HG03196 (cell line): Measurements from ENCODE around the gene EXOC4.
"Not testable (repeated sequence)": the region's sequence is repeated elsewhere in the genome, so short reads cannot be mapped to it uniquely, and the experiment has no call there.

Experiments used
- ATAC-seq: cut with Tn5 transposase; IDR thresholded peaks from one replicate; pipeline ENCODE4 v1.9.1; 2021; ENCODE audit not compliant: unreplicated experiment

EXOC4 gene

DNA sequence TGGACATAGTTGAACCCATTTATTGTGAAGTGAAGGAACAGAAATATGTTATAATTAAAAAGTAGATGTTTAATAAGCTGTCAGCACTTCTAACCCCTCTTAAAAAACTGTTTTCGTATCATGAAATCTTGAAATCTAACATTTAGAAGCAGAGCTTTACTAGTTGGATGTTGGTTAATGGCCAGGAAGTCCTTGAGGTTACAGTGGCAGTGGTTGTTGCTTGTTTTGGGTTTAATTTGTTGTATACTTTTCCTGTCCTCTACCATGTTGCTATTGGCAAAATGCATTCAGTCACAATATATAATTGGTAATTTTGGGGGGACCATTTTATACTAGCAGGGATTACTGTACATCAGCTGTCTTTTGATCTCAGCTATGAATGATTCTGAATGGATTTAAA lies 60.7 kb downstream of the EXOC4 start:
- ATAC-seq, result no peak

GRCh38 chr7:133314084-133314483 lies 61.2 kb downstream of the EXOC4 start:
- ATAC-seq, result no peak

DNA sequence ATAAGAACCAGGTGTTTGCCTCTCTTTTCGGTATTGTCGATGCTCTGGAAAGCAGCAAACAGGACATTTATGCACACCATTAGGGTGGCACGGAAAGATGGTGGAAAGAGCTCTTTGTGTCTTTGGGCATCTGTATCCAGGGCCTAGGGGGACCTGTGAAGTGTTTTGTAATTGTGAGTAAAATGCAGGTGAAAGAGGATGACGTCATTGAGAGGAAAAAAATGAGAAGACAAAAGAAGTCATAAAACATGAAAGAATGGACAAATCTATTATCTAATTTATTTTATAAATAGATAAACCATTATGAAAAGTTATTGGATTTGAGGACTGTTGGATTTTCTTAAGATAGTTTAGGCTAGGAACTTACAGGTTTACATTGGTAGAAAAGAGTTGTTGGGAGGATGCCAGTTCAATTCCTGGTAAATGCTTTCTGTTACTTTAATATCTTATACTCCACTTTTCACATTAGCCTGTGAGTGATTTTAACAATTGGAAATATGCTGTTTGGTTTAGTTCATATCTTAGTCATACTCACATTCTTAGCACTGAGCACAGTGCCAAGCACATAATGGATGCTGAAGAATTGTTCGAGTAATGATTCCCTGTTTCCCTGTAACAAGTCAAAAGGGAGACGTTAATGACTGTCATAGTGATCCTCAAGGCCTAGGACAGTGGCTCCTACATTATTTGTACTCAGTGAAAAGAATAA lies 62.6 kb downstream of the EXOC4 start:
- ATAC-seq, result no peak

- no peak for ATAC-seq
Measured at GRCh38 chr7:133319842-133320241, 67.0 kb downstream of the EXOC4 start.

GRCh38 chr7:133320891-133321290 lies 68.0 kb downstream of the EXOC4 start:
- no peak for ATAC-seq

DNA sequence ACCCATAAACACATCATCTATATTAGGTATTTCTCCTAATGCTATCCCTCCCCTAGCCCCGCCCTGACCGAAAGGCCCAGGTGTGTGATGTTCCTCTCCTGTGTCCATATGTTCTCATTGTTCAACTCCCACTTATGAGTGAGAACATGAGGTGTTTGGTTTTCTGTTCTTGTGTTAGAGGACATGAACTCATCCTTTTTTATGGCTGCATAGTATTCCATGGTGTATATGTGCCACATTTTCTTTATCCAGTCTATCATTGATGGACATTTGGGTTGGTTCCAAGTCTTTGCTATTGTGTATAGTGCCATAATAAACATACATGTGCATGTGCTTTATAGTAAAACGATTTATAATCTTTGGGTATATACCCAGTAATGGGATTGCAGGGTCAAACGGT lies 68.5 kb downstream of the EXOC4 start:
- ATAC-seq, result not testable (repeated sequence)

GRCh38 chr7:133326745-133327144 lies 73.9 kb downstream of the EXOC4 start:
- ATAC-seq, result not testable (repeated sequence)

GRCh38 chr7:133328021-133328420 lies 75.1 kb downstream of the EXOC4 start:
- not testable (repeated sequence) for ATAC-seq

DNA sequence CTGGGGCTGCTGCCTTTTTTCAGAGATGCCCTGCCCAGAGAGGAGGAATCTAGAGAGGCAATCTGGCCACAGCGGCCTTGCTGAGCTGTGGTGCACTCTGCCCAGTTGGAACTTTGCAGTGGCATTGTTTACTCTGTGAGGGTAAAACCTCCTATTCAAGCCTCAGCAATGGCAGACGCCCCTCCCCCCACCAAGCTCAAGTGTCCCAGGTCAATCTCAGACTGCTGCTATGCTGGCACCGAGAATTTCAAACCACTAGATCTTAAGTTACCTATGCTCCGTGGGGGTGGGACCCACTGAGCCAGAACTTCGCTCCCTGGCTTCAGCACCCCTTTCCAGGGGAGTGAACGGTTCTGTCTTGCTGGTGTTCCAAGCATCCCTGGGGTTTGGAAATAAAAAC lies 77.2 kb downstream of the EXOC4 start:
- no peak for ATAC-seq

- ATAC-seq, result no peak
Measured at GRCh38 chr7:133331861-133332260, 79.0 kb downstream of the EXOC4 start.

- no peak for ATAC-seq
Measured at GRCh38 chr7:133339772-133340171, 86.9 kb downstream of the EXOC4 start.

DNA sequence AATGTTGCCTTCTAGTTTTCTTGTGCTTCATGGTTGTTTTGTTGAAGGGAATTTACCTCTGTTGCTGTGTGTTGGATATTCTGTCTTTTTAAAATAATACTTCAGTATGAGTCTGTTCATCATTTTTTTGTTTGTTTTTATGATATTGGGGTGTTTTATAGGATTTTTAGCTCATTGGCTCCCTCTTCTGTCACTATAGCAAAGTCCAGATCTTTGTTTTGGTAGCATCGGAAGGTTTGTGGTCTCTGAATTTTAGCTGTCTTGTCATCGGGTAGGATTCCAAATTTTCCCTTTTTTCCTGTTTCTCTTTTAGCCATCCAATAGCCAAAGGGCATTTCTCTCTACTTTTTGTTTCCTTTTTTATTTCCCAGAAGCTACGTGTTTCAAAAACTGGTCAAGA lies 91.4 kb downstream of the EXOC4 start:
- no peak for ATAC-seq

GRCh38 chr7:133345690-133346421 lies 93.0 kb downstream of the EXOC4 start:
- no peak for ATAC-seq

DNA sequence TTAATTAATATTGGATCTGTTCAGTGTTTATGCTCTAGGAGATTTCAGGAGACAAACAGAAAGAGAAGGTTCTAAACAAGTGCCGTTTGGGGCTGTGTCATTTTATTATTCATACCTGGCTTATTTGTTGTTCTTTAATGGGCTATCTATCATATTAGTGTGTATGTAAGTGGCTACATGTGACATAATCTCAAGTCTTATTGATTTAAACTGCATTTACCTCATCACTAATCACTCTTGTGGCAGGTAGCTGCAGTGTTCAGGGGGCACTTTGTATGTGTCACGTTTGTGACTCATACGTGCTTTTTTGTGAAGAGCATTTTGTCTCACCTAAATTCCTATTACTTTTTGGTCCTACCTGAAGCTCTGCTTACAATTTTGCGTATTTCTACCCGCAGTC lies 95.4 kb downstream of the EXOC4 start:
- ATAC-seq, result no peak

- ATAC-seq, result no peak
Measured at GRCh38 chr7:133349101-133349500, 96.2 kb downstream of the EXOC4 start.

DNA sequence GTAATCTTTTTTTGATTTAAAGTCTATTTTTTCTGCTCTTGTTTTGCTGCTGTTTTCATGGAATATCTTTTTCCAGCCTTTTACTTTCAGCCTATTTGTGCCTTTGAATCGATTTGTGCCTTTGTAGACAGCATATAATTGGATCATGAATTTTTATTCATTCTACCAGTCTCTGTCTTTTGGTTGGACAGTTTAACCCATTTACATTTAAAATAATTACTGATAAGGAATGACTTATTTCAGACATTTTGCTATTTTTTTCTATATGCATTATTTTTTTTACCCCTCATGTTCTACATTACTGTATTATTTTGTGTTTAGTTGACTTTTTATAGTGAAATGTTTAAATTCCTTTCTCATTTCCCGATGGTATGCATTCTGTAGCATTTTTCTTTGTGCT lies 99.6 kb downstream of the EXOC4 start:
- ATAC-seq, result no peak

- no peak for ATAC-seq
Measured at GRCh38 chr7:133353775-133354174, 100.9 kb downstream of the EXOC4 start.

DNA sequence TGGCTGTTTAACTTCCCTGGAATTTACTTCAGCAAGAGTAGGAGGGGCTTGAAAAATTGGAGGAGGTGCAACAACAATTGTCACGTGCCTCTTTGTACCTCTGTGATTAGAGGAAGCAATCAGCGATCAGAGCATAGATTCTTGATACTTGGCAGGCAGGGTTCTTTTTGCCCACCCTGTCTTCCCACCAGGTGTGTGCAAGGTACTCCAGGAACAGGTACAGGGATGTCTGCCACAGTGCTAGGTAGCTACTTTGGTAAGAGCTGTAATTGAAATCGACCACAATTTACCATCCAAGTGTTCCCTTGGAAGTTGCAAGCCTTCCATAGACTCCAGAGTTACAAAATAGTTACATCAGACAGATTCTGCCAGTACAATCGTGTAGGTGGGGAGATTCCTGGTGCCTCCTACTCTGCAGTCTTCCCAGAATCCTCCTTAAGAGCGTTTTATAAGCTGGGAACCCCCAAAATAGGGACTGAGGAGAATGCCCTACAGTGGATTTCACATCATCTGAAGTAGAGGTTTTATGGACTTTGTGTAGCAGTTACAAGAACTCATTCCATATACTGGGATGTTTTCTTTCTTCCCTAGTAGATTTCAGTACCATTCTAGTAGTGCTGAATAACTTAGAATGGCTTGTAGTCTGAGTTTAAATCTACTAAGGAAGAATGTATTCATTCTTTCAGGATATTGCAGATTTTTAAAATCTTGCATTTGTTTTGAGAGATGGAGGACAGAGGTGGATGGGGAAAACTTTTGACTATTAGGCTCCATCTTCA lies 101.9 kb downstream of the EXOC4 start:
- no peak for ATAC-seq

DNA sequence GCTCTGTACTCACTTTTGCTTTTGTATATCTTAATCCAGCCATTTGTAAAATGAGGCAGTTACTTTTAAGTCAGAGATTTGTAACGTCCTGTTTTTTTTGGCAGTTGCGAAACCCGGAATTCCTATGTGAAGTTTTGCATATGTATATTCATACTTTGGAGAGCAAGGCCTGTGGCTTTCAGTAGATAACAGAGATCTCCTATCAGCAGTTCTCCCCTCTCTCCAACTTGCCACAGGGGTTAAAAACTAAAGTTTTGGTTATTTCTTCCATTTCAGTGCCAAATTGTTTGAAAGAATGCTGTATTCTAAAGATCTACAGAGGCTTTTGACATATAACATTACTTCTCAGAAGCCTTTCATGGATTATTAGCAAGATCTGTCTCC lies 102.4 kb downstream of the EXOC4 start:
- no peak for ATAC-seq

GRCh38 chr7:133355822-133356221 lies 102.9 kb downstream of the EXOC4 start:
- ATAC-seq, result no peak

GRCh38 chr7:133358708-133359107 lies 105.8 kb downstream of the EXOC4 start:
- no peak for ATAC-seq

GRCh38 chr7:133359449-133359848 lies 106.6 kb downstream of the EXOC4 start:
- ATAC-seq, result no peak
